WTC11 (cell line): ENCODE data around the gene KIFC3.

Experiments
- TCF7 ChIP-seq: sonication (generic); formaldehyde crosslinking; IDR thresholded peaks from 2 replicates; pipeline ENCODE4 v1.8.0; 2022; ENCODE audit warnings: mild to moderate bottlenecking, low read depth, missing genetic modification reagents, moderate library complexity
- ZNF232 ChIP-seq: sonication (generic); formaldehyde crosslinking; IDR thresholded peaks from 2 replicates; pipeline ENCODE4 v1.8.0; 2022; ENCODE audit warnings: mild to moderate bottlenecking, missing genetic modification reagents
- TF ChIP-seq, protein P1 (sequence below): sonication (generic); formaldehyde crosslinking; IDR thresholded peaks from 2 replicates; pipeline ENCODE4 v1.8.0; 2023; ENCODE audit warnings: missing genetic modification reagents, mild to moderate bottlenecking, borderline replicate concordance
- TF ChIP-seq, protein P2 (sequence below): fragments of 200-600 bp; IDR thresholded peaks from 2 replicates; pipeline ENCODE4 v1.8.0; 2022; ENCODE audit warnings: antibody characterized with exemption

DNA sequence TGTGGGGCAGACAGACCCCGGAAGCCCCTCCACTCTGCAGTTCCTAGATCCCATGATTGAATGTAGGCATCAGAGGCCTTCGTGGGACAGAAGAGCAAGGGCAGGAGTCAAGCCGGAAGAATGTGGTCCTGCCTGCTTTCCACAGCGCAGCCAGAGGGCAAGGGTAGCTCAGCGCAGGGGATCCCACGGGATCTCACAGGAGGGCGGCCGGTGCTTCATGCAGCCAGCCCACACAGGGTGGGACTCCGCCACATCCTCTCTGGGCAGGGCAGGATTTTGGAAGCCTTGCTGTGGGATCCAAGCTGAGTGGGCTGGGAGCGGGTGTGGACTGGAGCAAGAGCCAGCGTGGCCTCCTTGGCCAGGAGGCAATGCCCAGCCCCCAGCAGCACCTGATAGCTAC, 53.7 kb downstream of the KIFC3 start:
- no peak for TF ChIP-seq ZNF232 (CRISPR knock-in tag)
- no peak for TF ChIP-seq TCF7 (CRISPR knock-in tag)
- TF ChIP-seq, protein P1, sequence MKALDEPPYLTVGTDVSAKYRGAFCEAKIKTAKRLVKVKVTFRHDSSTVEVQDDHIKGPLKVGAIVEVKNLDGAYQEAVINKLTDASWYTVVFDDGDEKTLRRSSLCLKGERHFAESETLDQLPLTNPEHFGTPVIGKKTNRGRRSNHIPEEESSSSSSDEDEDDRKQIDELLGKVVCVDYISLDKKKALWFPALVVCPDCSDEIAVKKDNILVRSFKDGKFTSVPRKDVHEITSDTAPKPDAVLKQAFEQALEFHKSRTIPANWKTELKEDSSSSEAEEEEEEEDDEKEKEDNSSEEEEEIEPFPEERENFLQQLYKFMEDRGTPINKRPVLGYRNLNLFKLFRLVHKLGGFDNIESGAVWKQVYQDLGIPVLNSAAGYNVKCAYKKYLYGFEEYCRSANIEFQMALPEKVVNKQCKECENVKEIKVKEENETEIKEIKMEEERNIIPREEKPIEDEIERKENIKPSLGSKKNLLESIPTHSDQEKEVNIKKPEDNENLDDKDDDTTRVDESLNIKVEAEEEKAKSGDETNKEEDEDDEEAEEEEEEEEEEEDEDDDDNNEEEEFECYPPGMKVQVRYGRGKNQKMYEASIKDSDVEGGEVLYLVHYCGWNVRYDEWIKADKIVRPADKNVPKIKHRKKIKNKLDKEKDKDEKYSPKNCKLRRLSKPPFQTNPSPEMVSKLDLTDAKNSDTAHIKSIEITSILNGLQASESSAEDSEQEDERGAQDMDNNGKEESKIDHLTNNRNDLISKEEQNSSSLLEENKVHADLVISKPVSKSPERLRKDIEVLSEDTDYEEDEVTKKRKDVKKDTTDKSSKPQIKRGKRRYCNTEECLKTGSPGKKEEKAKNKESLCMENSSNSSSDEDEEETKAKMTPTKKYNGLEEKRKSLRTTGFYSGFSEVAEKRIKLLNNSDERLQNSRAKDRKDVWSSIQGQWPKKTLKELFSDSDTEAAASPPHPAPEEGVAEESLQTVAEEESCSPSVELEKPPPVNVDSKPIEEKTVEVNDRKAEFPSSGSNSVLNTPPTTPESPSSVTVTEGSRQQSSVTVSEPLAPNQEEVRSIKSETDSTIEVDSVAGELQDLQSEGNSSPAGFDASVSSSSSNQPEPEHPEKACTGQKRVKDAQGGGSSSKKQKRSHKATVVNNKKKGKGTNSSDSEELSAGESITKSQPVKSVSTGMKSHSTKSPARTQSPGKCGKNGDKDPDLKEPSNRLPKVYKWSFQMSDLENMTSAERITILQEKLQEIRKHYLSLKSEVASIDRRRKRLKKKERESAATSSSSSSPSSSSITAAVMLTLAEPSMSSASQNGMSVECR (CRISPR knock-in tag), result no peak
- TF ChIP-seq, protein P2, sequence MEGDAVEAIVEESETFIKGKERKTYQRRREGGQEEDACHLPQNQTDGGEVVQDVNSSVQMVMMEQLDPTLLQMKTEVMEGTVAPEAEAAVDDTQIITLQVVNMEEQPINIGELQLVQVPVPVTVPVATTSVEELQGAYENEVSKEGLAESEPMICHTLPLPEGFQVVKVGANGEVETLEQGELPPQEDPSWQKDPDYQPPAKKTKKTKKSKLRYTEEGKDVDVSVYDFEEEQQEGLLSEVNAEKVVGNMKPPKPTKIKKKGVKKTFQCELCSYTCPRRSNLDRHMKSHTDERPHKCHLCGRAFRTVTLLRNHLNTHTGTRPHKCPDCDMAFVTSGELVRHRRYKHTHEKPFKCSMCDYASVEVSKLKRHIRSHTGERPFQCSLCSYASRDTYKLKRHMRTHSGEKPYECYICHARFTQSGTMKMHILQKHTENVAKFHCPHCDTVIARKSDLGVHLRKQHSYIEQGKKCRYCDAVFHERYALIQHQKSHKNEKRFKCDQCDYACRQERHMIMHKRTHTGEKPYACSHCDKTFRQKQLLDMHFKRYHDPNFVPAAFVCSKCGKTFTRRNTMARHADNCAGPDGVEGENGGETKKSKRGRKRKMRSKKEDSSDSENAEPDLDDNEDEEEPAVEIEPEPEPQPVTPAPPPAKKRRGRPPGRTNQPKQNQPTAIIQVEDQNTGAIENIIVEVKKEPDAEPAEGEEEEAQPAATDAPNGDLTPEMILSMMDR, result no peak
